ENCODE data around the gene ZNF470. TPM values are rescaled to one million over a fixed set of nuclear protein-coding genes. Genes with fewer than 3 reads are reported as not detected.

Gene ZNF470
- total and polyA plus RNA-seq, 2 donors (not counting 1 experiment from before 2014, with no cell fraction given): 1.9 to 6.9 TPM

DNA sequence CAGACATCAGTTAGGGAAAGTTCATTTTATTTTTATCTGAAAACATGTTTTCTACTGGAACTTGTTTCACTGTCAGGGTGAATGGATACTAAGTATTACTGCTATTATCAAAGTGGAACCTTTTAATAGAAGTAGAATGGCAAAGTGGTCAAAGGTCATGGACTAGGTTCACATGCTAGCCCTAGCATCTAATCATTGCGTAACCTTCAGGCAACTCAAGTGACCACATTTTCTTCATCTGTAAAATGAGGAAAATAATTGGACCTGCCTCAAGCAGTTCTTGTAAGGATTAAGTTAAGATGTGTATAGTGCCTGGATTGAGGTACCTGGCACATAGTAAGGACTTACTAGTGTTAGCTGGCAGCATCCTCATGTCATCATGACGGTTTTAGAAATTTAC lies 23.5 kb upstream of the ZNF470 start:
- H3K79me2 ChIP-seq (ENCODE audit: control insufficient read depth, insufficient read depth, low read length): no peaks in the 10 kb centered on the region
- Mint-ChIP-seq H3K9me3 (ENCODE audit: insufficient read depth) (peaks cover 23% of the 10 kb centered on the region), H3K4me1 (peaks cover 11% of the 10 kb centered on the region), H3K4me3 (no peak overlapping the region), H3K27ac (no peak overlapping the region), H3K27me3 (no peaks in the 10 kb centered on the region)
- no peak overlapping the region for H3K4me3 ChIP-seq (ENCODE audit: control extremely low read depth in 1 of 5, extremely low read depth in 1 of 5, insufficient read depth in 1 of 5, low read depth in 2 of 5, low read length in 4 of 5)
- H3K27ac ChIP-seq (ENCODE audit: low read length in 2 of 2): no peak overlapping the region
- no peak overlapping the region for H3K9ac ChIP-seq (ENCODE audit: low read length)
- H2AFZ ChIP-seq (ENCODE audit: insufficient read depth, low read depth, low read length, poor library complexity, severe bottlenecking): no peak overlapping the region
- no peaks in the 10 kb centered on the region for H3K27me3 ChIP-seq (replicated peaks in 1 of 4; ENCODE audit: control extremely low read depth in 1 of 4, control insufficient read depth in 3 of 4, insufficient read depth in 4 of 4, low read length in 3 of 4)
- H3K4me1 ChIP-seq (ENCODE audit: control insufficient read depth in 2 of 2, insufficient read depth in 2 of 2, low read length in 2 of 2): peaks cover 6 to 8% of the 10 kb centered on the region in 2 donors
- no peaks in the 10 kb centered on the region for H4K20me1 ChIP-seq (ENCODE audit: control insufficient read depth, insufficient read depth, low read length, poor library complexity, severe bottlenecking)
- no peak for DNase-seq
- CTCF ChIA-PET: interaction anchor here (0.6 kb wide), 1 partner anchor 125 kb away, joined by 5 read pairs; no protein-coding TSS in a partner anchor
- peaks cover 12 to 64% (median 62%) of the 10 kb centered on the region in 3 donors for H3K9me3 ChIP-seq (ENCODE audit: control extremely low read depth in 1 of 3, control insufficient read depth in 2 of 3, insufficient read depth in 1 of 3, low read length in 2 of 3)
- intact Hi-C loops (cut with micrococcal nuclease): loop anchor here (10.0 kb wide), 1 partner anchor 51 kb away; the partner anchor contains the start of gene ZNF71
- 100% methylated on average over 1 of the region's 2 CpGs for WGBS (ENCODE audit: insufficient coverage)
- POLR2A ChIA-PET: no interaction called here
- H3K4me2 ChIP-seq (replicated peaks; ENCODE audit: low read depth, low read length, poor library complexity, severe bottlenecking): no peak overlapping the region
- peaks cover 8 to 17% of the 10 kb centered on the region in 2 experiments for H3K36me3 ChIP-seq (replicated peaks in 1 of 2; ENCODE audit: control extremely low read depth in 1 of 2, control insufficient read depth in 1 of 2, extremely low read depth in 1 of 2, insufficient read depth in 2 of 2, low read length in 1 of 2)
- no peak for TF ChIP-seq EZH2 (IDR thresholded peaks at IDR 0.05; ENCODE audit: borderline replicate concordance, insufficient read depth, low read depth, low read length, poor library complexity, severe bottlenecking)
- TF ChIP-seq, protein P1, sequence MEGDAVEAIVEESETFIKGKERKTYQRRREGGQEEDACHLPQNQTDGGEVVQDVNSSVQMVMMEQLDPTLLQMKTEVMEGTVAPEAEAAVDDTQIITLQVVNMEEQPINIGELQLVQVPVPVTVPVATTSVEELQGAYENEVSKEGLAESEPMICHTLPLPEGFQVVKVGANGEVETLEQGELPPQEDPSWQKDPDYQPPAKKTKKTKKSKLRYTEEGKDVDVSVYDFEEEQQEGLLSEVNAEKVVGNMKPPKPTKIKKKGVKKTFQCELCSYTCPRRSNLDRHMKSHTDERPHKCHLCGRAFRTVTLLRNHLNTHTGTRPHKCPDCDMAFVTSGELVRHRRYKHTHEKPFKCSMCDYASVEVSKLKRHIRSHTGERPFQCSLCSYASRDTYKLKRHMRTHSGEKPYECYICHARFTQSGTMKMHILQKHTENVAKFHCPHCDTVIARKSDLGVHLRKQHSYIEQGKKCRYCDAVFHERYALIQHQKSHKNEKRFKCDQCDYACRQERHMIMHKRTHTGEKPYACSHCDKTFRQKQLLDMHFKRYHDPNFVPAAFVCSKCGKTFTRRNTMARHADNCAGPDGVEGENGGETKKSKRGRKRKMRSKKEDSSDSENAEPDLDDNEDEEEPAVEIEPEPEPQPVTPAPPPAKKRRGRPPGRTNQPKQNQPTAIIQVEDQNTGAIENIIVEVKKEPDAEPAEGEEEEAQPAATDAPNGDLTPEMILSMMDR (IDR thresholded peaks at IDR 0.05): no peak
- no peak for ATAC-seq (ENCODE audit: low read depth)

DNA sequence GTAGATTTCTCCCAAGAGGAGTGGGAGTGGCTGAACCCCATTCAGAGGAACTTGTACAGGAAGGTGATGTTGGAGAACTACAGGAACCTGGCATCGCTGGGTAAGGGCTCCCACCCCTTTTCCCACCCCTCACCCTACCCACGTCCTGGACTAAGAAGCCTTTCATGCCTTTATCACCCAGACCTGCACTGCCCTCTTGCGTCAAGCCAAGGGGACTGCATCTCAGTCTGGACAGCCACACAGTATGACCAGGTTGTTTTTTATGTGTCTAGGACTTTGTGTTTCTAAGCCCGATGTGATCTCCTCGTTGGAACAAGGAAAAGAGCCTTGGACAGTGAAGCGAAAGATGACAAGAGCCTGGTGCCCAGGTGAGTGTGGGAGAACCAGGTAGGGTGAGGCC lies 19.7 kb upstream of the ZNF470 start:
- no peaks in the 10 kb centered on the region for H3K27me3 ChIP-seq (replicated peaks in 1 of 4; ENCODE audit: control extremely low read depth in 1 of 4, control insufficient read depth in 3 of 4, insufficient read depth in 4 of 4, low read length in 3 of 4)
- H3K4me3 ChIP-seq (ENCODE audit: control extremely low read depth in 1 of 5, extremely low read depth in 1 of 5, insufficient read depth in 1 of 5, low read depth in 2 of 5, low read length in 4 of 5): no peak overlapping the region
- H3K36me3 ChIP-seq (replicated peaks in 1 of 2; ENCODE audit: control extremely low read depth in 1 of 2, control insufficient read depth in 1 of 2, extremely low read depth in 1 of 2, insufficient read depth in 2 of 2, low read length in 1 of 2): peaks cover 12 to 34% of the 10 kb centered on the region in 2 experiments
- H3K9ac ChIP-seq (ENCODE audit: low read length): no peak overlapping the region
- Mint-ChIP-seq H3K4me1 (no peaks in the 10 kb centered on the region), H3K4me3 (no peak overlapping the region), H3K9me3 (ENCODE audit: insufficient read depth) (peaks cover 17% of the 10 kb centered on the region), H3K27me3 (no peaks in the 10 kb centered on the region), H3K27ac (no peak overlapping the region)
- no peaks in the 10 kb centered on the region for H3K4me1 ChIP-seq (ENCODE audit: control insufficient read depth in 2 of 2, insufficient read depth in 2 of 2, low read length in 2 of 2)
- ChIA-PET POLR2A (no interaction called here), CTCF (no interaction called here)
- WGBS (ENCODE audit: insufficient coverage): 84% methylated on average over 3 of the region's 6 CpGs
- intact Hi-C loops (cut with micrococcal nuclease): loop anchor here (10.0 kb wide), 1 partner anchor 47 kb away; the partner anchor contains the start of gene ZNF71
- no peak for TF ChIP-seq EZH2 (IDR thresholded peaks at IDR 0.05; ENCODE audit: borderline replicate concordance, insufficient read depth, low read depth, low read length, poor library complexity, severe bottlenecking)
- TF ChIP-seq, protein P1 (IDR thresholded peaks at IDR 0.05): no peak
- H4K20me1 ChIP-seq (ENCODE audit: control insufficient read depth, insufficient read depth, low read length, poor library complexity, severe bottlenecking): no peaks in the 10 kb centered on the region
- ATAC-seq (ENCODE audit: low read depth): no peak
- no peak overlapping the region for H2AFZ ChIP-seq (ENCODE audit: insufficient read depth, low read depth, low read length, poor library complexity, severe bottlenecking)
- no peak overlapping the region for H3K4me2 ChIP-seq (replicated peaks; ENCODE audit: low read depth, low read length, poor library complexity, severe bottlenecking)
- H3K9me3 ChIP-seq (ENCODE audit: control extremely low read depth in 1 of 3, control insufficient read depth in 2 of 3, insufficient read depth in 1 of 3, low read length in 2 of 3): peaks cover 17 to 81% (median 37%) of the 10 kb centered on the region in 3 donors
- no peak overlapping the region for H3K27ac ChIP-seq (ENCODE audit: low read length in 2 of 2)
- no peak for DNase-seq
- H3K79me2 ChIP-seq (ENCODE audit: control insufficient read depth, insufficient read depth, low read length): no peaks in the 10 kb centered on the region
